GM12878 (cell line): Measurements from ENCODE around the gene VASP. TPM values are rescaled to one million over a fixed set of nuclear protein-coding genes. Genes with fewer than 3 reads are reported as not detected.
A peak's percentile ranks its signal among the peaks of the same experiment; 100 is the strongest.

Experiments
- ASH2L ChIP-seq: fragments of 300-600, 200-600 bp; sonication (generic); IDR thresholded peaks from 2 replicates; pipeline ENCODE4 v1.6.1; 2017; ENCODE audit warnings: low read depth, mild to moderate bottlenecking, borderline replicate concordance
- BHLHE40 ChIP-seq, 2 experiments: fragments of 450-650 bp in 1 of 2; IDR thresholded peaks; 2 replicates each; pipeline ENCODE4 v1.6.1; 2011 to 2017; ENCODE audit warnings: low read depth in 2 of 2, borderline replicate concordance in 1 of 2, improper control_type of control experiment in 1 of 2, low read length in 1 of 2, mild to moderate bottlenecking in 1 of 2
- CHD4 ChIP-seq: fragments of 200-600 bp; sonication (generic); IDR thresholded peaks from 2 replicates; pipeline ENCODE4 v1.6.1; 2016; ENCODE audit warnings: mild to moderate bottlenecking
- CREB1 ChIP-seq: IDR thresholded peaks from 2 replicates; pipeline ENCODE4 v1.6.1; 2012; ENCODE audit warnings: low read depth, mild to moderate bottlenecking, inconsistent platforms
- FOS ChIP-seq: IDR thresholded peaks from 3 replicates; pipeline ENCODE4 v1.6.1; 2011; ENCODE audit warnings: borderline replicate concordance; ENCODE audit not compliant: insufficient read length; ENCODE audit errors: extremely low read depth
- PAX5 ChIP-seq: IDR thresholded peaks from 2 replicates; pipeline ENCODE4 v1.6.1; 2011; ENCODE audit warnings: low read depth, low read length, borderline replicate concordance
- RB1 ChIP-seq: fragments of 450-650 bp; formaldehyde crosslinking; IDR thresholded peaks from 2 replicates; pipeline ENCODE4 v1.6.1; 2017; ENCODE audit warnings: mild to moderate bottlenecking, borderline replicate concordance
- RBBP5 ChIP-seq: fragments of 200-600 bp; sonication (generic); conservative IDR thresholded peaks from 2 replicates; pipeline ENCODE4 v1.6.1; 2016
- RELA ChIP-seq: fragments of 450-650 bp; IDR thresholded peaks from 2 replicates; pipeline ENCODE4 v1.8.0; 2014; ENCODE audit warnings: borderline replicate concordance; ENCODE audit not compliant: partially characterized antibody
- SIN3A ChIP-seq: IDR thresholded peaks from 2 replicates; pipeline ENCODE4 v1.6.1; 2012; ENCODE audit warnings: low read depth, low read length, improper control_type of control experiment
- SMC3 ChIP-seq: IDR thresholded peaks from 2 replicates; pipeline ENCODE4 v1.6.1; 2011; ENCODE audit warnings: low read length, improper control_type of control experiment, borderline replicate concordance
- STAT1 ChIP-seq: fragments of 450-650 bp; conservative IDR thresholded peaks from 2 replicates; pipeline ENCODE4 v1.6.1; 2014; ENCODE audit warnings: antibody characterized with exemption, mild to moderate bottlenecking
- ZNF274 ChIP-seq: IDR thresholded peaks from one replicate; pipeline ENCODE4 v1.8.0; 2011; ENCODE audit not compliant: insufficient read length, insufficient read depth
- polyA plus RNA-seq, 11 experiments: library from polyadenylated mRNA; depleted of rRNA in 4 of 11; unstranded in 6 of 11; stranded (reverse) in 5 of 11; fragments of >200 nt; fragmentation: Nextera tagmentation in 4 of 11; fragmentation: Illumina TruSeq in 1 of 11; extraction: Ambion mirVana in 4 of 11; extraction: Trizol in 1 of 11; gene quantifications; 1 replicate in 1 of 11; 2 replicates in 10 of 11; pipeline versions ENCODE4 v1.2.1 to v1.2.3, GENCODE V29; 2011 to 2016; ENCODE audit warnings: inconsistent platforms in 2 of 11, missing spikeins in 2 of 11, low read depth in 1 of 11
- total RNA-seq, 4 experiments: library from RNA; depleted of rRNA in 3 of 4; stranded (reverse); fragments of >200 nt in 3 of 4; fragmentation: Illumina TruSeq in 1 of 4; extraction: Trizol in 1 of 4; gene quantifications; 2 replicates each; pipeline versions ENCODE4 v1.2.1 to v1.2.3, GENCODE V29; 2013 to 2021
- TF ChIP-seq, protein P1 (sequence below): IDR thresholded peaks from 2 replicates; pipeline ENCODE4 v1.6.1; 2012; ENCODE audit warnings: improper control_type of control experiment, low read depth, low read length; ENCODE audit not compliant: insufficient replicate concordance
- TF ChIP-seq, protein P2 (sequence below): IDR thresholded peaks from 2 replicates; pipeline ENCODE4 v1.6.1; 2012; ENCODE audit warnings: low read depth, low read length, improper control_type of control experiment
- TF ChIP-seq, protein P3 (sequence below): fragments of 450-650 bp; formaldehyde crosslinking; IDR thresholded peaks from 2 replicates; pipeline ENCODE4 v1.5.0; 2022; ENCODE audit warnings: mild to moderate bottlenecking, missing genetic modification characterization
- TF ChIP-seq, protein P4 (sequence below): fragments of 450-650 bp; conservative IDR thresholded peaks from 2 replicates; pipeline ENCODE4 v1.6.1; 2017; ENCODE audit warnings: mild to moderate bottlenecking, moderate library complexity

Gene VASP
- total and polyA plus RNA-seq, 10 of the 15 experiments (the other 5 are each of a cell fraction or from before 2014, with no cell fraction given) = 19.5 to 298 (median 84.8) TPM

DNA sequence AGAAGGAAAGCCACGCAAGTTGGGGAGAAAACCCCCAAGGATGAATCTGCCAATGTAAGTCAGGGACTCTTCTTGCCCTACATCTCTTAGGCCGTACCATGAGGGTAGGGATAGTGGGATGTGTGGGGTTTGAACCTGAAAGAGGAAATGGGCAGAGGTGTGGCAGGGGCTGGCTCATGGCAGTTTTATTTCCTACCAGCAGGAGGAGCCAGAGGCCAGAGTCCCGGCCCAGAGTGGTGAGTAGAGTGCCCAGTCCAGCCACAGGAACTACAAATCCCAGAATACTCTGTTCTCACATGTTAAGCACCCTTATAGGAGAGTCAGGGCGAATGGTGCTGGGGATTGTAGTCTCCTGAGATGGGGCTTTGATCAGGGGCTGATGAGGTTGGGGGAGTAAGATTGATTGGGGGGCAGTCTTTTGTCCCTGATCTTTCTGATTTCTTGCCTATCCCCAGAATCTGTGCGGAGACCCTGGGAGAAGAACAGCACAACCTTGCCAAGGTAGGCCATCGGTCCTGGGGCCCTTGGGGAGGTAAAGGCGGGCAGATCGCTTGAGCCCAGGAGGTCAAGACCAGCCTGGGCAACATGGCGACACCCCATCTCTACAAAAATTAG lies 16.5 kb downstream of the VASP start (continued):
- TF ChIP-seq, protein P1, sequence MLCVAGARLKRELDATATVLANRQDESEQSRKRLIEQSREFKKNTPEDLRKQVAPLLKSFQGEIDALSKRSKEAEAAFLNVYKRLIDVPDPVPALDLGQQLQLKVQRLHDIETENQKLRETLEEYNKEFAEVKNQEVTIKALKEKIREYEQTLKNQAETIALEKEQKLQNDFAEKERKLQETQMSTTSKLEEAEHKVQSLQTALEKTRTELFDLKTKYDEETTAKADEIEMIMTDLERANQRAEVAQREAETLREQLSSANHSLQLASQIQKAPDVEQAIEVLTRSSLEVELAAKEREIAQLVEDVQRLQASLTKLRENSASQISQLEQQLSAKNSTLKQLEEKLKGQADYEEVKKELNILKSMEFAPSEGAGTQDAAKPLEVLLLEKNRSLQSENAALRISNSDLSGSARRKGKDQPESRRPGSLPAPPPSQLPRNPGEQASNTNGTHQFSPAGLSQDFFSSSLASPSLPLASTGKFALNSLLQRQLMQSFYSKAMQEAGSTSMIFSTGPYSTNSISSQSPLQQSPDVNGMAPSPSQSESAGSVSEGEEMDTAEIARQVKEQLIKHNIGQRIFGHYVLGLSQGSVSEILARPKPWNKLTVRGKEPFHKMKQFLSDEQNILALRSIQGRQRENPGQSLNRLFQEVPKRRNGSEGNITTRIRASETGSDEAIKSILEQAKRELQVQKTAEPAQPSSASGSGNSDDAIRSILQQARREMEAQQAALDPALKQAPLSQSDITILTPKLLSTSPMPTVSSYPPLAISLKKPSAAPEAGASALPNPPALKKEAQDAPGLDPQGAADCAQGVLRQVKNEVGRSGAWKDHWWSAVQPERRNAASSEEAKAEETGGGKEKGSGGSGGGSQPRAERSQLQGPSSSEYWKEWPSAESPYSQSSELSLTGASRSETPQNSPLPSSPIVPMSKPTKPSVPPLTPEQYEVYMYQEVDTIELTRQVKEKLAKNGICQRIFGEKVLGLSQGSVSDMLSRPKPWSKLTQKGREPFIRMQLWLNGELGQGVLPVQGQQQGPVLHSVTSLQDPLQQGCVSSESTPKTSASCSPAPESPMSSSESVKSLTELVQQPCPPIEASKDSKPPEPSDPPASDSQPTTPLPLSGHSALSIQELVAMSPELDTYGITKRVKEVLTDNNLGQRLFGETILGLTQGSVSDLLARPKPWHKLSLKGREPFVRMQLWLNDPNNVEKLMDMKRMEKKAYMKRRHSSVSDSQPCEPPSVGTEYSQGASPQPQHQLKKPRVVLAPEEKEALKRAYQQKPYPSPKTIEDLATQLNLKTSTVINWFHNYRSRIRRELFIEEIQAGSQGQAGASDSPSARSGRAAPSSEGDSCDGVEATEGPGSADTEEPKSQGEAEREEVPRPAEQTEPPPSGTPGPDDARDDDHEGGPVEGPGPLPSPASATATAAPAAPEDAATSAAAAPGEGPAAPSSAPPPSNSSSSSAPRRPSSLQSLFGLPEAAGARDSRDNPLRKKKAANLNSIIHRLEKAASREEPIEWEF = no peak
- TF ChIP-seq RB1 = no peak; the same call in 1 of the 2 replicates
- TF ChIP-seq ZNF274 = no peak
- TF ChIP-seq SMC3 = peak; percentile 90
- no peak for TF ChIP-seq CHD4
- no peak; the same call in 1 of the 2 replicates for TF ChIP-seq SIN3A
- TF ChIP-seq FOS = no peak
- TF ChIP-seq, protein P2, sequence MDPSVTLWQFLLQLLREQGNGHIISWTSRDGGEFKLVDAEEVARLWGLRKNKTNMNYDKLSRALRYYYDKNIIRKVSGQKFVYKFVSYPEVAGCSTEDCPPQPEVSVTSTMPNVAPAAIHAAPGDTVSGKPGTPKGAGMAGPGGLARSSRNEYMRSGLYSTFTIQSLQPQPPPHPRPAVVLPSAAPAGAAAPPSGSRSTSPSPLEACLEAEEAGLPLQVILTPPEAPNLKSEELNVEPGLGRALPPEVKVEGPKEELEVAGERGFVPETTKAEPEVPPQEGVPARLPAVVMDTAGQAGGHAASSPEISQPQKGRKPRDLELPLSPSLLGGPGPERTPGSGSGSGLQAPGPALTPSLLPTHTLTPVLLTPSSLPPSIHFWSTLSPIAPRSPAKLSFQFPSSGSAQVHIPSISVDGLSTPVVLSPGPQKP = no peak
- TF ChIP-seq, protein P3, sequence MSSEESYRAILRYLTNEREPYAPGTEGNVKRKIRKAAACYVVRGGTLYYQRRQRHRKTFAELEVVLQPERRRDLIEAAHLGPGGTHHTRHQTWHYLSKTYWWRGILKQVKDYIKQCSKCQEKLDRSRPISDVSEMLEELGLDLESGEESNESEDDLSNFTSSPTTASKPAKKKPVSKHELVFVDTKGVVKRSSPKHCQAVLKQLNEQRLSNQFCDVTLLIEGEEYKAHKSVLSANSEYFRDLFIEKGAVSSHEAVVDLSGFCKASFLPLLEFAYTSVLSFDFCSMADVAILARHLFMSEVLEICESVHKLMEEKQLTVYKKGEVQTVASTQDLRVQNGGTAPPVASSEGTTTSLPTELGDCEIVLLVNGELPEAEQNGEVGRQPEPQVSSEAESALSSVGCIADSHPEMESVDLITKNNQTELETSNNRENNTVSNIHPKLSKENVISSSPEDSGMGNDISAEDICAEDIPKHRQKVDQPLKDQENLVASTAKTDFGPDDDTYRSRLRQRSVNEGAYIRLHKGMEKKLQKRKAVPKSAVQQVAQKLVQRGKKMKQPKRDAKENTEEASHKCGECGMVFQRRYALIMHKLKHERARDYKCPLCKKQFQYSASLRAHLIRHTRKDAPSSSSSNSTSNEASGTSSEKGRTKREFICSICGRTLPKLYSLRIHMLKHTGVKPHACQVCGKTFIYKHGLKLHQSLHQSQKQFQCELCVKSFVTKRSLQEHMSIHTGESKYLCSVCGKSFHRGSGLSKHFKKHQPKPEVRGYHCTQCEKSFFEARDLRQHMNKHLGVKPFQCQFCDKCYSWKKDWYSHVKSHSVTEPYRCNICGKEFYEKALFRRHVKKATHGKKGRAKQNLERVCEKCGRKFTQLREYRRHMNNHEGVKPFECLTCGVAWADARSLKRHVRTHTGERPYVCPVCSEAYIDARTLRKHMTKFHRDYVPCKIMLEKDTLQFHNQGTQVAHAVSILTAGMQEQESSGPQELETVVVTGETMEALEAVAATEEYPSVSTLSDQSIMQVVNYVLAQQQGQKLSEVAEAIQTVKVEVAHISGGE (CRISPR knock-in tag) = no peak
- no peak for TF ChIP-seq RBBP5
- no peak for TF ChIP-seq ASH2L
- TF ChIP-seq, protein P4, sequence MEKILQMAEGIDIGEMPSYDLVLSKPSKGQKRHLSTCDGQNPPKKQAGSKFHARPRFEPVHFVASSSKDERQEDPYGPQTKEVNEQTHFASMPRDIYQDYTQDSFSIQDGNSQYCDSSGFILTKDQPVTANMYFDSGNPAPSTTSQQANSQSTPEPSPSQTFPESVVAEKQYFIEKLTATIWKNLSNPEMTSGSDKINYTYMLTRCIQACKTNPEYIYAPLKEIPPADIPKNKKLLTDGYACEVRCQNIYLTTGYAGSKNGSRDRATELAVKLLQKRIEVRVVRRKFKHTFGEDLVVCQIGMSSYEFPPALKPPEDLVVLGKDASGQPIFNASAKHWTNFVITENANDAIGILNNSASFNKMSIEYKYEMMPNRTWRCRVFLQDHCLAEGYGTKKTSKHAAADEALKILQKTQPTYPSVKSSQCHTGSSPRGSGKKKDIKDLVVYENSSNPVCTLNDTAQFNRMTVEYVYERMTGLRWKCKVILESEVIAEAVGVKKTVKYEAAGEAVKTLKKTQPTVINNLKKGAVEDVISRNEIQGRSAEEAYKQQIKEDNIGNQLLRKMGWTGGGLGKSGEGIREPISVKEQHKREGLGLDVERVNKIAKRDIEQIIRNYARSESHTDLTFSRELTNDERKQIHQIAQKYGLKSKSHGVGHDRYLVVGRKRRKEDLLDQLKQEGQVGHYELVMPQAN = no peak
- no peak for TF ChIP-seq PAX5
- peak; percentile 37 to 69; a peak in 3 of 4 replicates for TF ChIP-seq BHLHE40 (IDR thresholded peaks at IDR 0.05; ENCODE audit: borderline replicate concordance in 1 of 2, low read depth in 2 of 2, low read length in 1 of 2)
- TF ChIP-seq STAT1 = no peak
- peak; percentile 8 for TF ChIP-seq RELA
- TF ChIP-seq CREB1 = peak; percentile 61; the same call in 1 of the 2 replicates
